Astrocyte (in vitro differentiated cells and primary cell): ENCODE measurements around the gene PXDC1.

Source experiments
- EZH2 ChIP-seq: IDR thresholded peaks from 2 replicates; pipeline ENCODE4 v1.6.1; 2012; ENCODE audit warnings: mild to moderate bottlenecking, low read length, inconsistent platforms; ENCODE audit not compliant: insufficient read depth
- TF ChIP-seq, protein P1 (sequence below): IDR thresholded peaks from 2 replicates; pipeline ENCODE4 v1.5.1; 2011; ENCODE audit warnings: low read depth, mild to moderate bottlenecking, inconsistent platforms, low read length, moderate library complexity; ENCODE audit not compliant: insufficient read depth

DNA sequence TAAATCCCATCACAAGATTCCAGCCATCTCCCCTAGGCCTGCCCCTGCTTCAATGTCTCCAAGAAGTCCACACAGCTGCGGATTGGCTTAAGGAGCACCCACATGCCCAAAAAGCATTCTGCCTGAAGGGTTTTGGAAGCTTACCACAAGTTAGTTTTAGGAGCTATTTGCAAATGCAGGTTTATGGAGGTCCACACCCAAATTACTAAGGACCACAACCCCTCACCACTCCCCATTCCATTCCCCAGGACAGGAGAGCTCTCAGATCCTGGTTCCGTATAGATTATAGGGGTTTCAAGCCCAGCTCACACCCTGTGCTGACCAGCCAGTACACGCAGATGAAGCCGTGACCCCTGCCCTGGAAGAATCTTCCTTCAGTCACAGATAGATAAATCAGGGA, 24.3 kb upstream of the PXDC1 start:
- TF ChIP-seq, protein P1, sequence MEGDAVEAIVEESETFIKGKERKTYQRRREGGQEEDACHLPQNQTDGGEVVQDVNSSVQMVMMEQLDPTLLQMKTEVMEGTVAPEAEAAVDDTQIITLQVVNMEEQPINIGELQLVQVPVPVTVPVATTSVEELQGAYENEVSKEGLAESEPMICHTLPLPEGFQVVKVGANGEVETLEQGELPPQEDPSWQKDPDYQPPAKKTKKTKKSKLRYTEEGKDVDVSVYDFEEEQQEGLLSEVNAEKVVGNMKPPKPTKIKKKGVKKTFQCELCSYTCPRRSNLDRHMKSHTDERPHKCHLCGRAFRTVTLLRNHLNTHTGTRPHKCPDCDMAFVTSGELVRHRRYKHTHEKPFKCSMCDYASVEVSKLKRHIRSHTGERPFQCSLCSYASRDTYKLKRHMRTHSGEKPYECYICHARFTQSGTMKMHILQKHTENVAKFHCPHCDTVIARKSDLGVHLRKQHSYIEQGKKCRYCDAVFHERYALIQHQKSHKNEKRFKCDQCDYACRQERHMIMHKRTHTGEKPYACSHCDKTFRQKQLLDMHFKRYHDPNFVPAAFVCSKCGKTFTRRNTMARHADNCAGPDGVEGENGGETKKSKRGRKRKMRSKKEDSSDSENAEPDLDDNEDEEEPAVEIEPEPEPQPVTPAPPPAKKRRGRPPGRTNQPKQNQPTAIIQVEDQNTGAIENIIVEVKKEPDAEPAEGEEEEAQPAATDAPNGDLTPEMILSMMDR: no peak
- no peak for TF ChIP-seq EZH2
